IgD-negative memory B cell (primary cell): ENCODE measurements around the gene LRCH3. TPM values are rescaled to one million over a fixed set of nuclear protein-coding genes. Genes with fewer than 3 reads are reported as not detected.

Experiments used
- H3K27ac Mint-ChIP-seq, 3 donors: one replicate each; pipeline ENCODE4 v1.8.0; 2020 to 2022; ENCODE audit warnings: mild to moderate bottlenecking in 3 of 3, mixed read lengths in 3 of 3, moderate library complexity in 1 of 3
- H3K27me3 Mint-ChIP-seq: one replicate; pipeline ENCODE4 v1.8.0; 2021; ENCODE audit warnings: mixed read lengths
- H3K36me3 Mint-ChIP-seq: one replicate; pipeline ENCODE4 v1.8.0; 2020; ENCODE audit warnings: mild to moderate bottlenecking, mixed read lengths
- H3K4me1 Mint-ChIP-seq, 3 donors: one replicate each; pipeline ENCODE4 v1.8.0; 2020 to 2022; ENCODE audit warnings: mixed read lengths in 3 of 3, mild to moderate bottlenecking in 1 of 3
- H3K4me3 Mint-ChIP-seq, 4 donors: one replicate each; pipeline ENCODE4 v1.8.0; 2020 to 2022; ENCODE audit warnings: mild to moderate bottlenecking in 4 of 4, mixed read lengths in 4 of 4, moderate library complexity in 3 of 4
- H3K9me3 Mint-ChIP-seq, 3 donors: one replicate each; pipeline ENCODE4 v1.8.0; 2020 to 2021; ENCODE audit warnings: mixed read lengths in 3 of 3, mild to moderate bottlenecking in 1 of 3
- polyA plus RNA-seq: library from polyadenylated mRNA; unstranded; fragments of 300-500 nt; fragmentation: Illumina TruSeq; gene quantifications from one replicate; pipeline ENCODE4 v1.2.3, GENCODE V29; 2021

LRCH3 gene
- polyA plus RNA-seq, 1 donor from 2014 or later = 24.3 TPM

DNA sequence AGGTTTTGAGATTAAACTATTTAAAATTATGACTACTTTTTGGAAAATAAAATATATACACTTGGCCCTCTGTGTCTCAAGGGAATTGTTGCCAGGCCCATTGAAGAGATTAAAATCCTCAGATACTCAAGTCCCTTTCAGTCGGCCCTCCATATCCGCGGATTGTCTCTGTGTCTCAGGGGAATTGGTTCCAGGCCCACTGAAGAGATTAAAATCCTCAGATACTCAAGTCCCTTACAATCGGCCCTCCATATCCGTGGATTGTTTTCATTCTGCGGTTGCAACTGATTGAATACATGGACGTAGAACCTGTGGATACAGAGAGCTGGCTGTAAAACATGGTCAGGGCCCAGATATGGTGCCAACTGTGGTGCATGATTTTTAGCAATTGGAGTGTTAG lies 15.7 kb upstream of the LRCH3 start:
- Mint-ChIP-seq H3K27me3 (no peaks in the 10 kb centered on the region), H3K9me3 (no peaks in the 10 kb centered on the region), H3K36me3 (peaks cover 10% of the 10 kb centered on the region), H3K4me3 (no peak overlapping the region), H3K4me1 (peaks cover 17 to 22% (median 19%) of the 10 kb centered on the region in 3 donors), H3K27ac (no peak overlapping the region)

DNA sequence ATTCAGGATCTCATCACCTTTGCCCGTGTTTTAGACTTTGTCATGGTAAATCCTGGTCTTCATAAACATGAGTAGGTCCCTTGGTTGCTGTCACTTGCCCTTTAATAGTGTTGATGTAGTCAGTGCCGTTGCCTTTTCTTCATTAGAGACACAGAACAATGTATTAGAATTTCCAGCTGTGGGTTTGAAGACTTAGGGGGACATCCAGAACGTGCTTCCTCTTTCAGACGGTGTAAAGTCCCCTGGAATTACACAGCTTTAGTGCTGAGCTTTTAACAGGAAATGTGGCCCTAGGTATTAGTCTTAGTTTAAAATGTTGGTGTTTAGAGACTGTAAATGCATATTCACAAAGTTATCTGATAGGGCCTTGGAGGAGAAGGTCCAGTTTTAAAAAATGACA lies 8.8 kb upstream of the LRCH3 start:
- Mint-ChIP-seq H3K36me3 (peaks cover 6% of the 10 kb centered on the region), H3K27ac (peak overlapping the region; percentile 50 to 94 (median 66)), H3K4me3 (peak overlapping the region in 3 of 4 donors; percentile 25 to 85 (median 77)), H3K4me1 (peaks cover 25 to 30% (median 28%) of the 10 kb centered on the region in 3 donors), H3K27me3 (no peaks in the 10 kb centered on the region), H3K9me3 (no peaks in the 10 kb centered on the region)

DNA sequence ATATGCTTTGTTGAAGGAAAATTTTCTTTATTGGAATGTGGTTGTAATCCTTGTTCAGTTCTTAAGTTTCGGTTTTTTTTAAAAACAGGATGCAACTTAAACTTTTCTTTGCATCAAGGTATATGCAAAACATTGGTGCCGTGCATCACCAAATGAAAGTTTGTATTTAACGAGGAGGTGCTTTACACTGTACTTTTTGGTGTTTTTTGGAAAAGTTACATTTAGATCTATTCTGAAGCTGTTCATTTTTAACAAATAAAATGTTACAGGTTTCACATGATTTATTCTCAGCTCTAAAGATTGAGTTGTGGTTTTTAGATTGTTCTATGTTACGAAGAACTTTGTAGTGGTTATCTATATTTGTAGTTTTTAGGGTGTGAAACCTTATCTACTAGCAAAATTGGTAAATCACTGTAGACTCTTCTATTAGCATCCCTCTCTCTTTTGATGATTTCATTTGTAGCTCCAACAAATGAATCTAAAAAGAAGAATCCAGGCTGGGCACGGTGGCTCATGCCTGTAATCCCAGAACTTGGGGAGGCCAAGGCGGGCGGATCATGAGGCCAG lies 7.0 kb upstream of the LRCH3 start:
- H3K4me1 Mint-ChIP-seq = peaks cover 29 to 33% (median 33%) of the 10 kb centered on the region in 3 donors
- H3K27ac Mint-ChIP-seq = peak overlapping the region; percentile 78 to 94 (median 86)
- H3K36me3 Mint-ChIP-seq = peaks cover 4% of the 10 kb centered on the region
- no peaks in the 10 kb centered on the region for H3K9me3 Mint-ChIP-seq
- H3K27me3 Mint-ChIP-seq = no peaks in the 10 kb centered on the region
- H3K4me3 Mint-ChIP-seq = peak overlapping the region in 3 of 4 donors; percentile 65 to 75 (median 66)

DNA sequence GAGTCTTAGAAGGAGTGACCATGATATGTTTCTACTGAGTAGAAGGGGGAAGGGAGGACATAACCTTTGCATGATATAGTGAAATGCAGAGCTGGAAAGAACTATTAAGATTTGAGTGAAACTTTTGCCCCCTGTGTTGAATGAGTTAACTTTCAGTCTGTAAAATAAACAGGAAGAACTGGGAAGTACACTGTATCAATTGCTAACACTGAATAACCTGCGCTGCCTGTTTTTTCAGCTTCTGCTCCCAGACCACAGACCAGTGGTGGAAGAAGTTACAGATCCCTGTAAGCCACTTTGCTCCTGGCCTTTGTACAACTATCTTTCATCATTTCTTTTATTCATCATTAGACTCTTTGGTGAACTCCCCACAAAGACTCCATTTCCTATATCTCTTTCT lies 3.6 kb upstream of the LRCH3 start:
- Mint-ChIP-seq H3K27ac (peak overlapping the region in 1 of 3 donors; percentile 3), H3K9me3 (no peaks in the 10 kb centered on the region), H3K27me3 (no peaks in the 10 kb centered on the region), H3K4me3 (peak overlapping the region in 1 of 4 donors; percentile 15), H3K4me1 (peaks cover 32 to 43% (median 40%) of the 10 kb centered on the region in 3 donors), H3K36me3 (no peaks in the 10 kb centered on the region)

DNA sequence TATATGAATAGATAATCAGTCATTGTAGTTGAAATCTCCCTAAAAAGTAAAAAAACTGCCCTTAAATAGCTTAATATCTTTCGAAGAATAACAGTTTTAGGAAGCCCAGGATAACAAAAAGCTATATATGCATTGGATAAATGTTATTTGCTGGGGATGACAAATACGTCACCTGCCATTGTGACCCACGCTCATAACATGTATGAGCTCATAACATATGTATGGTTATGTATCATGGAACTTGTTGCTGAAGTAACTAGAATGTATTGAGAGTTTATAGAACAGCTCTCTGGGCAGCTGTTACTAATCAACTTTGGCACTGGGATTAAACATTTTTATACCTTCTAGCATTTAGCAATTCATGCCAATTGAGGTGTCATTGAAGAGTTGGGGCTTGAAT lies 1.7 kb upstream of the LRCH3 start:
- Mint-ChIP-seq H3K9me3 (no peaks in the 10 kb centered on the region), H3K27me3 (no peaks in the 10 kb centered on the region), H3K4me1 (peaks cover 36 to 42% (median 38%) of the 10 kb centered on the region in 3 donors), H3K36me3 (no peaks in the 10 kb centered on the region), H3K4me3 (peak overlapping the region in 1 of 4 donors; percentile 99), H3K27ac (peak overlapping the region in 2 of 3 donors; percentile 98 to 99)

DNA sequence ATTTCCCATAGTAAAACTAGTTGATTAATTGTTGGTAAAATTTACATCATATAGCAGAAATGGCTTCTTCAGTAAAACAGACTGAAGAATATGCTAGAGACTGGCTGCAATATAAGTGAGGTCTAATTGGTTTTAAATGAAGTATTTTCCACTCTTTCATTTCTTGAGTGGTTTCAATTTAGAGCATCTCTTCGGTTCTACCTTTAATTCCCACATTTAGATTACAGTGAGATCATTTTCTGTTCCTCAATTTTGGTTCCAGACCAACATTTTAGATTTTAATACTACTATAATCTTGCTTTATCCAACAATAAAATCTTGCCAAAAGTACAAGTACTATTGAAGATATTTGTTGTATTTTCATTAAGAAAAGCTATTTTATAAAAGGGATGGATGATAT lies 1.0 kb upstream of the LRCH3 start:
- Mint-ChIP-seq H3K36me3 (no peaks in the 10 kb centered on the region), H3K27ac (peak overlapping the region; percentile 98 to 99 (median 99)), H3K9me3 (no peaks in the 10 kb centered on the region), H3K27me3 (no peaks in the 10 kb centered on the region), H3K4me1 (peaks cover 28 to 36% (median 35%) of the 10 kb centered on the region in 3 donors), H3K4me3 (peak overlapping the region; percentile 97 to 99 (median 98))

DNA sequence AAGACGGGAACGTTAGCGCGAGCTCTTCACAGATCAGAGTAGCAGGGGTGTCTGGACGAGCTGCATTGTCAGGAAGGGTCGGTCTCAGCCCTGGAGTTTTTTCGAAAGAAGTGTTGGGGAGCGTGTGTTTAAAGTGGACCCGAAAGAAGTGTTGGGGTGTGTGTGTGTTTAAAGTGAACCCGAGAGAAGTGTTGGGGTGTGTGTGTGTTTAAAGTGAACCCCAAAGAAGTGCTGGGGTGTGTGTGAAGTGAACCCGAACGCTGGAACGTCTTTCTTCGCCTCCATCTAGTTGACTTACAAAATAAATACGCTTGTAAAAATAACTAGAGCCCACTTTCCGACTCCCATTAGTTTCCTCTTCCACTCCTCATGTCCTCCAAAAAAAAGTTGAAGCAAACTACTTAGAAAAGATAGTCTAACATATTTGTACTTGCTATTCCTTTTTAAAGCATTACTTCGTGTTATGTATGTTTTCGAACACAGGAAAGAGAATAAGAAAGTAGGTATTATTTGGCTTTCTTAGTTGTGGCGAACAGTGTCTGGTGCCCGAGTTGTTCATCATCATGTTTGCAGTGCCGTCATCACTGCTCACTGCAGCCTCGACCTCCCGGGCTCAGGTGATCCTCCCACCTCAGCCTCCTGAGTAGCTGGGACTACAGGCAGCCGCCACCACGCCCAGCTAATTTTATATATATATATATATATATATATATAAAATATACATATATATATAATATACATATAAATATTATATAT lies 1.0 kb downstream of the LRCH3 start:
- peaks cover 34 to 49% (median 46%) of the 10 kb centered on the region in 3 donors for H3K4me1 Mint-ChIP-seq
- H3K36me3 Mint-ChIP-seq = no peaks in the 10 kb centered on the region
- no peaks in the 10 kb centered on the region for H3K9me3 Mint-ChIP-seq
- peak overlapping the region; percentile 97 to 99 (median 98) for H3K4me3 Mint-ChIP-seq
- H3K27me3 Mint-ChIP-seq = no peaks in the 10 kb centered on the region
- H3K27ac Mint-ChIP-seq = peak overlapping the region; percentile 98 to 99 (median 99)

DNA sequence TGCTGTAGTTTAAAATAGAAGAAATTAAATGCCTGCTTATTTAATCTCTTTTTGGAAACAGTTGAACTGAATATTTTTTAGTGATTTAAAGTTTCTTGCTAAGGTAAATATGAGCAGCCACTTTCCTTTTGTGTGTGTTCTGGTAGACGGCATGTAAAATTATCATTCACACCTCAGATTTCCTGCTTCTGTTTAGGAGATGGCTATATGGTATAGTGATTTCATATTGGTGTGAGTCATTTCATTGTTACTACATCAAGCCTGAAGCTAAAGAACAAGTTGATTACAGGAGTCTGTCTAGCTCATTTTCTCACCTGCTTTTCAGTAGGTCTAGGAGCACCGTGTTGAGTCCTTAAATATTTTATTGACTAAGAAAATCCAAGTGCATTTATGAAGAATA lies 2.2 kb downstream of the LRCH3 start:
- Mint-ChIP-seq H3K27me3 (no peaks in the 10 kb centered on the region), H3K4me3 (peak overlapping the region; percentile 57 to 99 (median 84)), H3K4me1 (peaks cover 37 to 50% (median 49%) of the 10 kb centered on the region in 3 donors), H3K27ac (peak overlapping the region; percentile 71 to 98 (median 92)), H3K36me3 (no peaks in the 10 kb centered on the region), H3K9me3 (no peaks in the 10 kb centered on the region)

DNA sequence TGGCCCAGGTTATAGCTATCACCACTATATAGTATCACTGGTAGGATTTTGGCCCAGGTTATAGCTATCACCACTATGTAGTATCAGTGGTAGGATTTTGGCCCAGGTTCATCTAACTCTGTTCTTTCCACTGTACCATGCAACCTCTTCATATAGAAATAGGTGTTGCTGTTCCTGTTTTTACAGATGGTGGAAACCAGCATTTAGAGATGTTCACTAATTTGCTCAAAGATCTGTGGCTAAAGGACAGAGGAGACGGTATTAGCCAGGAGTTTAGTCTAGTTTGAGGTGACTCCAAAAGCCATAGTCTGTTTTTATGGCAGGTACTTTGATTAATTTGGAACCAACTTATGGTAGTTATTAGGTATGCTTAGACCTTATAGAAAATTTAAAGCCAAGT lies 3.1 kb downstream of the LRCH3 start:
- peak overlapping the region; percentile 33 to 92 (median 63) for H3K27ac Mint-ChIP-seq
- peaks cover 43 to 59% (median 58%) of the 10 kb centered on the region in 3 donors for H3K4me1 Mint-ChIP-seq
- H3K9me3 Mint-ChIP-seq = no peaks in the 10 kb centered on the region
- no peaks in the 10 kb centered on the region for H3K27me3 Mint-ChIP-seq
- no peaks in the 10 kb centered on the region for H3K36me3 Mint-ChIP-seq
- peak overlapping the region in 3 of 4 donors; percentile 83 to 99 (median 84) for H3K4me3 Mint-ChIP-seq

DNA sequence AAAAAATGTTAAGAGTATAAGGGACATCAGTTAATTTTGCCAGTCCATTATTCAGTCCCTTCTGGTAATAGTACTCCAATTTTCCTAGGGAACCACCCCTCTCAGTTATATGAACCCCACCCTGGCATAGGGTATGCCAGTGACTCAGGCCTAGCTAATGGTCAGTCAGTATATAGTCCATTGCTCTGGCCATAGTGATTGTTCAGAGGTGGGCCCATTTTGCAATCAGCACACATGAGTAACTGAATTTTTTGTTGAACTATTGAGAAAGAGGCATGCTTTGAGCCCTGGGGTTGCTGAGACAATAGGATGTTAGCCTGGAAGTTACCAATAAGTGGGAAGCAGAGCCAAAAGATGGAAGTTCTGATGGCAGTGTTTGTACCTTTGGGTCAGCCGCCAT lies 4.1 kb downstream of the LRCH3 start:
- peak overlapping the region; percentile 52 to 92 (median 78) for H3K27ac Mint-ChIP-seq
- H3K36me3 Mint-ChIP-seq = no peaks in the 10 kb centered on the region
- peaks cover 42 to 55% (median 54%) of the 10 kb centered on the region in 3 donors for H3K4me1 Mint-ChIP-seq
- no peaks in the 10 kb centered on the region for H3K9me3 Mint-ChIP-seq
- H3K4me3 Mint-ChIP-seq = peak overlapping the region in 2 of 4 donors; percentile 30 to 79
- H3K27me3 Mint-ChIP-seq = no peaks in the 10 kb centered on the region

DNA sequence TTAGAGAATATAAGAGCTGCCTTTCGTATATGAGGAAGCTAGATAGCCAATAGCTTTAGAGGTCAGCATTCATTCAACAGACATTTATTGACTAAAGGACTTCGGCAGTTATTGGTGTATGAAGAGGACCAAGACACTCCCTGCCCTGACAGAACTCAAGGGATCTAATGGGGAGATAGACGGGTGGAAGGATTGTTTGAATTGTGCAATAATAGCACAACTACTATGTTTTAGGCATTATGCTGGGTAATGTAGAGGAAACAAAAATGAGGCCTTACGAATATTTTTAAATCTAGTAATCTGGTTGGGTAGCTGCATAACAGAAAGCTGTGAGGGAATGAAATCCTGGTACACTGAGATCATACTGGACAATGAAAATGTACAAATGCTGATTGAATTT lies 5.0 kb downstream of the LRCH3 start:
- Mint-ChIP-seq H3K27ac (peak overlapping the region in 2 of 3 donors; percentile 49 to 92), H3K9me3 (no peaks in the 10 kb centered on the region), H3K27me3 (no peaks in the 10 kb centered on the region), H3K4me1 (peaks cover 47 to 60% (median 58%) of the 10 kb centered on the region in 3 donors), H3K36me3 (no peaks in the 10 kb centered on the region), H3K4me3 (peak overlapping the region in 2 of 4 donors; percentile 0 to 17)

DNA sequence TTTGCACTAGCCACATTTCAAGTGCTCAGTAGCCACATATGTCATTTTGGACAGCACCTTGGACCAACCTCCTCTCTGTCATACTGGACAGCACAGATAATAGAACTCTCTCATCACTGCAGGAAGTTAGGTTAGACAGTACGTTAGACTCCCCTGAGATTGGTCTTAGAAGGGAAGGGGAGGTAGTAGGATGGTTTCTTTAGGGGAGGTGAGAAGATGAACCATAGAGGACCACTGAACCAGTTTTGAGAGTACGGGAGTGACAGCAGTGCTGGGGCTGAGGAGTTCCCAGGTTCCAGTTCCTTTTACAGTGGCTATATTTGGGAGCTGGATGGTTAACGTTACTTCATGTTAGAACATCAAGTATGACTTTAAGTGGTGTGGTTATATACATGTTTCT lies 7.8 kb downstream of the LRCH3 start:
- peak overlapping the region; percentile 6 to 85 (median 6) for H3K27ac Mint-ChIP-seq
- no peaks in the 10 kb centered on the region for H3K27me3 Mint-ChIP-seq
- peaks cover 51 to 63% (median 62%) of the 10 kb centered on the region in 3 donors for H3K4me1 Mint-ChIP-seq
- no peaks in the 10 kb centered on the region for H3K9me3 Mint-ChIP-seq
- H3K36me3 Mint-ChIP-seq = no peaks in the 10 kb centered on the region
- peak overlapping the region in 1 of 4 donors; percentile 30 for H3K4me3 Mint-ChIP-seq

DNA sequence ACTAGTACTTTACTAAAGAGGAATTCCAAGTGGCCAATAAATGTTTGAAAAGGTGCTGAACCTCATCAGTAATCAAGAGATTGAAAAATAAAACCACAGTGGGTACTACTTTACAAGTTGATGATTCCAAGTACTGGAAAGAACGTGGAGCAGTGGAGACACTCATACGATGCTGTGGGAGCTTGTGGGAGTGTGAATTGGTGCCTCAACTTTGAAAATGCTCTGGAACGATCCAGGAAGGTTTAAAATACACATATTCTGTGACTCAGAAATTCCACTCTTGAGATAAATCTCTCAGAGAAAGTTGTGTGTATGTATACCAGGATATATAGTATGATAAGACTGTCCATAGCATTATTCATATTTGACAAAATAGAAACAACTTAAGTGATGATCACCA lies 9.3 kb downstream of the LRCH3 start:
- Mint-ChIP-seq H3K27me3 (no peaks in the 10 kb centered on the region), H3K4me3 (no peak overlapping the region), H3K36me3 (no peaks in the 10 kb centered on the region), H3K27ac (peak overlapping the region; percentile 33 to 77 (median 36)), H3K9me3 (no peaks in the 10 kb centered on the region), H3K4me1 (peaks cover 51 to 54% (median 53%) of the 10 kb centered on the region in 3 donors)

DNA sequence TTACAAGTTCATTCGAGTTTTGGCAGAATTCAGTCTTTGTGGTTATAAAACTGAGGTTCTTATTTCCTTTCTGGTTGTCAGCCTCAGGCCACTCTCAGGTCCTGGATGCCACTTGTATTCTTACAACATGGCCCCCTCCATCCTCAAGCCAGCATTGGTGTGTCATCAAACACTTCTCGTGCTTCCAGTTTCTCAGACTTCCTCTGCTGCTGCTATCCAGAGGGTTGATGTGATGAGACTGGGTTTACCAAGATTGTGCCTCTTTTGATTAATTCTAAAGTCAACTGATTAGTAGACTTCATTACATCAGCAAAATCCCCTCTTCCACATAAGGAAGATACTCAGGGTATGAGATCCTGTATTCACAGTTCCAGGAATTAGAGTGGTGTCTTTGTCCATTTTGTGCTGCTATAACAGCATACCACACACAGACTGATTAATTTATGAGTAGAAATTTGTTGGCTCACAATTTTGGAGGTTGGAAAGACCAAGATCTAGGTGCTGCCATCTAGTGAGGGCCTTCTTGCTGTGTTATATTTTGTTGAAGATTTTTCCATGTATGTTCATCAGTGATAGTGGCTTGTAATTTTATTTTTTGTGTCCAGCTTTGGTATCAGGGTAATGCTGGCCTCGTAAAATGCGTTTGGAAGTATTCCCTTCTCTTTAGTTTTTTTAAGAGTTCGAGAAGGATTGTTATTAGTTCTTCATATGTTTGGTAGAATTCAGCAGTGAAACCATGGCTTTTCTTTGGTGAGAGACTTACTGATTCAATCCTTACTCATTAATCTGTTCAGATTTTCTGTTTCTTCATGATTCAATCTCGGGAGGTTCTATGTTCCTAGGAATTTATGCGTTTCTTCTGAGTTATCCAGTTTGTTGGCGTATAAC lies 11.1 kb downstream of the LRCH3 start:
- Mint-ChIP-seq H3K36me3 (no peaks in the 10 kb centered on the region), H3K27ac (peak overlapping the region; percentile 4 to 85 (median 84)), H3K4me3 (peak overlapping the region in 1 of 4 donors; percentile 30), H3K4me1 (peaks cover 41 to 48% (median 44%) of the 10 kb centered on the region in 3 donors), H3K9me3 (no peaks in the 10 kb centered on the region), H3K27me3 (no peaks in the 10 kb centered on the region)
